GM21390 (cell line): ENCODE results near the gene COLEC11.
"Not testable (repeated sequence)": the region's sequence is repeated elsewhere in the genome, so short reads cannot be mapped to it uniquely, and the experiment has no call there.

Source experiments
- ATAC-seq: cut with Tn5 transposase; IDR thresholded peaks from one replicate; pipeline ENCODE4 v1.9.1; 2021; ENCODE audit not compliant: unreplicated experiment

The COLEC11 gene

DNA sequence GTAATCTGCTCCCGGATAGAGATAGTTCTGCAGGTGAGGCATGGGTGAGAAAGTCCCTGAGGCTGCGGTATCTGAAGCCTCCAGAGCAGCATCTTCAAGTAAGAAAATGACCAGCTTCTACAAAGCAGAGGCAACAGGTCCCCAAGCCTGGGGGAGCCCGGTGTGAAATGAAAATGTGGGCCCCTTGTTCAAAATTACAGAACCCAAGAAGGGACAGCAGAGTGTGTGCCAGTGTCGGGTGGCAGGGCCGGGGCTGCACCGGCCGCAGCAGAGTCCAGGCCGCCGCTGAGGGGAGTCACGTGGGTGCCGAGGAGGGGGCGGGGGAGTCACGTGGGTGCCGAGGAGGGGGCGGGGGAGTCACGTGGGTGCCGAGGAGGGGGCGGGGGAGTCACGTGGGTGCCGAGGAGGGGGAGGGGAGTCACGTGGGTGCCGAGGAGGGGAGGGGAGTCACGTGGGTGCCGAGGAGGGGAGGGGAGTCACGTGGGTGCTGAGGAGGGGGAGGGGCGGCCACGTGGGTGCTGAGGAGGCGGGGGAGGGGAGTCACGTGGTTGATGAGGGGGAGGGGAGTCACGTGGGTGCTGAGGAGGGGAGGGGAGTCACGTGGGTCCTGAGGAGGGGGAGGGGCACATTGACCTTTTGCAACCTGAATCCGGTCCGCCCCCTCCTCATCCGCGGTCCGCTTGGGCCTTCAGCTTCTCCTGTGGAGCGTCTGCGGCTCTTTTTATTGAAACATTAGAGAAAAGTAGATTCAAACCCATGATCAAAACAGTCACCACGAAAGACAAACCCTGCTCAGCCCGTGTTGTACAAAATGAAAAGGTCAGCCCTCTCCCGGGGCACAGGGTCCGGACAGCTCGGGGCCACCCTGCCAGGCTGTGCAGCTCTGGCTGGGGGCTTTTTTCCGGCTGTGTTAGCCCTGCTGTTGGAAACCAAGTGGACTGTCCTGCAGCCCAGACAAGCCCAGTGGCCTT is 10.4 kb downstream of the COLEC11 start:
- ATAC-seq: no peak

DNA sequence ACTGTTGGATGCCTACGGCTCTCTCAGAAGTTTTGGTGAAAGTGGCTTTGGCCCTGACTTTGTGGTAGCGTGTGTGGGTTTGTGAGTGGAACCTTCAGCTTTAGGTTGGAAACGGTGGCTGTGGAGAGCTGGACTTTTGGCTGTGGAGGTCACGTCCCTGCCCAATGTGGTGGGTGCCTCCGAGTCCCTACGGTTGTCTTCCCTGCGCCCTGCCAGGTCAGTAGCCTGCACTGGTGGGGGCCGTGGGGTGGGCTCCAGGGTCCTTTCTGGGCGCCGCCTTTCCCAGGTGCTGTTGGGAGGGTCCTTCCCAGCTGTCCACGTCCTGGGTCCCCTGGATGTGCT is 11.1 kb downstream of the COLEC11 start:
- ATAC-seq: no peak

DNA sequence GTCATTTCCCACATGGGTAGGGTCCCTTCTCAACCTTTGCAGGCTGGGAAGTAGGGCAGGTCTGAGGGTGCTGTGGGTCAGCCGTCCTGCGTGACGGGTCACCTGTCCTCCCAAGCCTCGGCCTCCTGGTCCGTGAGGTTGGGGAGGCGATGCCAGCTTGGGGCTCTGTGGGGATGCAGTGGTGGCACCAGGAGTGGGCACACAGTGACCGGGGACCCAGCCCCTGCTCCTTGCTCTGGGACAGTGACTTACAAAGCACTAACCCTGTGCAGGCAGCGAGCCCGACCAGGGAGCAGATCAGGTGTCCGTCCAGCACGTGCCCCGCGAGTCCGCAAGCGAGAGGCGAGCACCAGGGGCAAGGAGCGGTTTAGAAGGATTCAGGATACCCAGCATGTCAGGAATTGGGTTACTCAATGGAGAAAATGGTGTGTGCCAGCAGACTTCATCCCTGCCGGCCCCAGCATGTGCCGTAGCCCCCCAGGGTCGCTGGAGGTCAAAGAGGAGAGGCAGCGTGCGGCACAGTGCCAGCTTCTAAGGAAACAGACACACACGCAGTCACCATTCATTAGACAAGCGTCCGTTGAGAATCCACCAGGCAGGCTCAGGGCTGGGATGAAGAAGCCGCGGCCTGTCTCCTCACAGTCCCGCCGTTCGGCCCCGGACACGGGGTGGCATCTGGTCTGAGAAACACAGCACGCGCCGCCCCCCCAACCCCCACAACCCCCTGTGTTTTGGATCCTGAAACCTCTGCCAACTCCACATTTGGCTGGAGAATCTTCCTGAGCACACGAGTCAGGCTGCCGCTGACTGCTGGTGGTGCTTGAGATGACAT is 11.7 kb downstream of the COLEC11 start:
- ATAC-seq: no peak

DNA sequence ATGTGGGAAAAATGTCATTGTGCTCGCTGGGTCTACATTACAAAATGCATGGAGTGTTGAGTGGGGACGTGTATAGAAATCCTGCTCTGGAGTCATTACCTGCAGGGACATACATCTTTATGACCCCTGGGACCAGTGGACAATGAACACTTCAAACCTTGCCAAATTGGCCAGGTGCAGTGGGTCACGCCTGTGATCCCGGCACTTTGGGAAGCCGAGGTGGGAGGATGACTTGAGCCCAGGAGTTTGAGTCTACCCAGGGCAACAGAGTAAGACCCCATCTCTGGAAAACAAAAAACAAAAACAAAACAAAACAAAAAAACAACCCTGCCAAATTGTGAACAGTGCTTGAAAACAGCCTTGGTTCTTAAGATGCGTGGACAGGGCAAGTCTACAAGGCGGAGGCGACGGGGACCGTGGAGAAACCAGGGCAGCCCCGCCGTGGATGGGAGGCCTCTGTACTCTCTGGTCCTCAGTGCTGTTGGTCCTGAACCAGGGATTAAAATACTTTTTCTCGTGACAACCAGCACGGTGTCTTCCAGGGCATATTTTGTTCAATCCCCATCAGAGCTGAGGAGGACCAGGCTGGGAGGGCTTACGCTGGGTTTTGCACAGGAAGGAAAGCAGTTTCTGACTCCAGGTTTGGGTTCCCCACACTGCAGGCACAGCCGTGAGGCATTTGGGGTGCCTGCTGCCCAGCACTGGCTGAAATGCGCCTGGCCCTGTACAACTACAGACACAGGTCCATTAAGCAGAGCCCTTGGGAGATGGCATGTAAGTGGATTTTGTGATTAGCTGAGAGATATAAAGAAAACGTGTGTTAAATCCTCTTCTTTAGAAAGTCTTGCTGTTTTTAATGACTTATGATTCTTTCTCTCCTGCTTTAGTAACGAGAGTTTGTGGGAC is 13.7 kb downstream of the COLEC11 start:
- no peak for ATAC-seq

DNA sequence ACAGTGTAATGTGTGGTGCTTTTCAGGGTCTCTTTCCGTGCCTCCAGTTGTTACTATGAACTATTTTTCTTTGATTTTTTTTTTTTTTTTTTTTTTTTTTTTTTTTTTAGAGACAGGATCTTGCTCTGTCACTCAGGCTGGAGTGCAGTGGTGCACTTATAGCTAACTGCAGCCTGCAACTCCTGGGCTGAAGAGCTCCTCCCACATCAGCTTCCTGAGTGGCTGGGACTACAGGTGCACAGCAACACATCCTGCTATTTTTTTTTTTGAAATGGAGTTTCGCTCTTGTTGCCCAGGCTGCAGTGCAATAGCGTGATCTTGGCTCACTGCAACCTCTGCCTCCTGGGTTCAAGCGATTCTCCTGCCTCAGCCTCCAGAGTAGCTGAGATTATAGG is 14.4 kb downstream of the COLEC11 start:
- ATAC-seq: peak; percentile 67

DNA sequence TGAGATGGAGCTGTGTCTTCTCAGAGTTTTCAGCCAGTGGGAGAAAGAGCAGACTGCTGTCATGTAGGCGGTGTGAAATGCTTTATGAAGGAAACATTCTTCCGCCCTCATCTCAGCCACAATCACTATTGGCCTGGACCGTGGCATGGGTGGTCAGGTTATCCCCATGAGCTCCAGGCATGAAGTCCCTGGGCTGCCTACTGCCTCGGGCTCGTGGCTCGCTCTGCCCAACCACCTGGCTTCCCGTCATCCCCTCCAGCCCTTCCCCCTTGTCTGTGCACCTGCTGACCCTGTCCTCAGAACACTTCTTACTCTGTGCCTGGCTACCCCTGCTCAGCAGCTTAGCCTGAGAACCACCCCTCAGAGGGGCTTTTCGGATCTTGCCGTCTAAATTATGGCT is 15.5 kb downstream of the COLEC11 start:
- ATAC-seq: no peak

DNA sequence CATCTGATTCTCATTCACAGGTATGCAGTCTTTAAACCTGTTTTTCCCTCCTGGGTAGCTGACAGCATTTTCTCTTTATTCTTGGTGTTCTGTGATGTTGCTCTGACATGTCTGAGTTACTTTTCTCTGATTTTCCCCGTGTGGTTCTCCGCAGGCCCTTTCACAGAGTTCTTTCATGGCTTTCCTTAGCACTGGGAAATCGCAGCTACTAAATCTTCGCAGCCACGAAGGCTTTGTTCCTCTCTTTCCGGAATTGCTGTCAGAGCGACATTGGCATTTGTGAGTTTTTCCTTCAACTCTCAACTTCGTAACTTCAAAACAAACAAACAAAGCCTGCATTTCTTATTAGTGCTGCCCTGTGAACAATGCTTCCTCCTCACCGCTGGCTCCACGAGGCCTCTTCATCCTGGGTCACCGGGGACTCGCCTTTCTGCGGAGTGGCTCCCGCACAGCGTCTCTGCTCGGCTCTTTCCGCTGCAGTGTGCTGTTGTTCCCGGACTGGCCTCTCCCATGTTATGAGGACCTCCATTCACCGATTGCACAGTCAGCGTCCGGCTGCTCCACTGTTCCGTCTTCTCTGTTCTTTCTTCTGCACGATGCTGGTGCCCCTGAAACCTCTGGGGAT is 16.1 kb downstream of the COLEC11 start:
- no peak for ATAC-seq

DNA sequence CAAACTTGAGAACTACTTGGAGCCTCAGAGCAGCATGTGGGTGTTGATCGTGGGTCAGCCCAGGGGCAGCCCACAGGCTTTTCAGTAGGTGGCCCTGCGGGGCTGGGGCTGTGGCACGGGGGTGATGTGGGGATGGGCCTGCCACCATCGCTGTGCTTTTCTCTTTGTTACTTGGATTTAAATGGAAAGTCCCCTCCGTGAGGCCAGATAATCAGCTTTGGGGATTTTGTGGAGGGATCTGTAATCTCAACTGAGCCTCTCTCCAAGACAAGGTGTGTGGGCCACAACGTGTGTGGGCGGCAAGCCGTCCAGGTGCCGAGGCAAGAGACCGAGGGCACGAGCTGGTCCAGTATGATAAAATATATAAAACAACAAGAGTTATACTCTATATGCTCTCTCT is 16.7 kb downstream of the COLEC11 start:
- no peak for ATAC-seq

DNA sequence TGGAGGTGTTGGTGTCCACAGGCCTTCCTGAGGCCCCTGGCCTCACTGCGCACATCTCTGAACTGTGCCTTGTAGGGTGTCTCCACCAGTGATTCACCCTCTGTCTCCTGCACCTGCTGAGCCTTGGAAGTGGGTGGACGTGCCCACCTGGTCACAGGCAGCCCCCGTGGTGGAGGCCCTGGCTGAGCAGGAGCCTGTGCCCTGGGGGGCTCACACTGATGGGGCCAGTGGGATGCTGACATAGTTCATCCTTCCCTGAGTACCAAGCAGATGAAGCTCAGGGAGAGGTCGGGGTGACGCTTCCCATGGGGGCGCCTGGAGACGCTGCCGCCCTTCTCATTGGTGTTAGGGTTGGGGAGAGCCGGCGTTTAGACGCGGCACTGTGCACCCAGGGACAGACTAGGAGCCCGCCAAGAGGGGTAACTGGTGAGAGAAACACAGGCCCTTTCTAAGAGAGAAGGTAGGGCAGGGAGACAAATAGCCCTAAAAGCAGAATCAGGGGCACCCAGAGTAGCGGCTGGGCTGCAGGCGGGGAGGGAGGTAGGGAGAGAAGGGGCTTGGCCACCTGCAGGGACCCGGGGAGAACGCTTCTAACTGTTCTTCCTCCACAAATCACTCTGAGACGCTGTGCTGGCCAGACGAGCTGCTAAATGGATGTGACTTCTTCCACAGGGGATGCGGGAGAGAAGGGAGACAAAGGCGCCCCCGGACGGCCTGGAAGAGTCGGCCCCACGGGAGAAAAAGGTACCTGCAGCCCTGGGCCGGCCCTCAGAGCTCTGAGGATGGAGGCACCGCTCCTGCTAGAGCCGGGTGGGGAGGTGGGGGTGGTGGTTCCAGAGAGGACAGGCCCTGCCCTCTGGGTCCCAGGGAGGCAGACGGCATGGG is 18.0 kb downstream of the COLEC11 start:
- ATAC-seq: no peak

DNA sequence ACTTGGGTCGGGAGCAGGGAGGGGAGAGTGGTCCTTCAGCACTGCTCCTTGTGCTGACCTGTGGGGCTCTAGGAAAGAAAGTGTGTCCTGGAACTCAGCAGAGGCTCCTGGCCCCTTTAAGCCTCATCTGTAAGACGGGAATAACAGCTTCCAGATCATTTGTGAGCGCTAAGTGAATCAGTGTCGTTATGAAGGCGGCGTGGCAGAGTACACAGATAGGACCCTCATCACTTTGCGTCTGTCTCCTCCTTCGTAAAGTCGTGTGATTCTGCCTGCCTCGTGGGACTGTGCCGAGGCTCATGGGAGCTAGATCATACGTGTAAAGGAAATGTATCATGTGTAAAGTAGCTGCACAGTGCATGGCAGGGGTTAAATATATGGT is 18.6 kb downstream of the COLEC11 start:
- no peak for ATAC-seq

DNA sequence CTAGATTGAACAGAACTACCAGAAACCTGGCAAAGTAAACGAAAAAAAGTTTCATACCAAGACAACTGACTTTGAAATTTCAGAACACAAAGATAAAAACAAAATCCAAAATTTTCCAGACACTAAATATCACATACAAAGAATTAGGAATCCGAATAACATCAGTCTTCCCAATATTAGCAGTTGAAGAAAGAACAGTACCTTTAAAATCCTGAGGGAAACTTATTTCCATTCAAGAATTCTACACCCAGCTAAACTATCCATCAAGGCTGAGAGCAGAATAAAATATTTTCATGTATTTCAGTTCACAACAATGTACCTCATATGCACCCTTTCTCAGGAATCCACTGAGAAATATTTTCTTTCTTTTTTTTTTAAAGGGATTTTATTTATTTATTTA is 19.8 kb downstream of the COLEC11 start:
- not testable (repeated sequence) for ATAC-seq

DNA sequence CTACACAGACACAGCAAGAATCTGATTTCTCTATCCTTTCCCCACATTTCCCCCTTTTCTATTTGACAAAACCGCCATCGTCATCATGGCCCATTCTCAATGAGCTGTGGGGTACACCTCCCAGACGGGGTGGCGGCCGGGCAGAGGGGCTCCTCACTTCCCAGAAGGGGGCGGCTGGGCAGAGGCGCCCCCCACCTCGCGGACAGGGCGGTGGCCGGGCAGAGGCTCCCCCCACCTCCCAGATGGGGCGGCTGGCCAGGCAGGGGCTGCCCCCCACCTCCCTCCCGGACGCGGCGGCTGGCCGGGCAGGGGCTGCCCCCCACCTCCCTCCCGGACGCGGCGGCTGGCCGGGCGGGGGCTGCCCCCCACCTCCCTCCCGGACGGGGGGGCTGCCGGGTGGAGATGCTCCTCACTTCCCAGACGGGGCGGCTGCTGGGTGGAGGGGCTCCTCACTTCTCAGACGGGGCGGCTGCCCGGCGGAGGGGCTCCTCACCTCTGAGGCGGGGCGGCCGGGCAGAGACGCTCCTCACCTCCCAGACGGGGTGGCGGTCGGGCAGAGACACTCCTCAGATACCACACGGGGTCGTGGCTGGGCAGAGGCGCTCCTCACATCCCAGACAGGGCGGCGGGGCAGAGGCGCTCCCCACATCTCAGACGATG is 20.8 kb downstream of the COLEC11 start:
- not testable (repeated sequence) for ATAC-seq

DNA sequence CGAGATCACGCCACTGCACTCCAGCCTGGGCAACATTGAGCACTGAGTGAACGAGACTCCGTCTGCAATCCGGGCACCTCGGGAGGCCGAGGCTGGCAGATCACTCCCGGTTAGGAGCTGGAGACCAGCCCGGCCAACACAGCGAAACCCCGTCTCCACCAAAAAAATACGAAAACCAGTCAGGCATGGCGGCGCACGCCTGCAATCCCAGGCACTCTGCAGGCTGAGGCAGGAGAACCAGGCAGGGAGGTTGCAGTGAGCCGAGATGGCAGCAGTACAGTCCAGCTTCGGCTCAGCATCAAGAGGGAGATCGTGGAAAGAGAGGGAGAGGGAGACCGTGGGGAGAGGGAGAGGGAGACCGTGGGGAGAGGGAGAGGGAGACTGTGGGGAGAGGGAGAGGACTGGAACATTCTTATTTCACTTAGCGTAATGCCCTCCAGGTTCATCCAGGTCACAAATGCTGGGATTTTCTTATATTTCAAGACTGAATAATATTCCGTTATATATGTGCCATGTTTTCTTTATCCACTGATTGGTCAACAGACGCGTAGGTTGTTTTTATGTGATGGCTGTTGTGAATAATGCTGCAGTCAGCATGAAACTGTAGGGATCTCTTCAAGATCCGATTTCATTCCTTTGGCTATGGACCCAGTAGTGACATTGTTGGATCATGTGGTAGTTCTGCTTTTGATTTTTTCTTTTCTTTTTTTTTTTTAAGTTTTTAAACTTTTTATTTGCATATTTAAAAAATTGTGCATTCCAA is 21.7 kb downstream of the COLEC11 start:
- ATAC-seq: not testable (repeated sequence)

DNA sequence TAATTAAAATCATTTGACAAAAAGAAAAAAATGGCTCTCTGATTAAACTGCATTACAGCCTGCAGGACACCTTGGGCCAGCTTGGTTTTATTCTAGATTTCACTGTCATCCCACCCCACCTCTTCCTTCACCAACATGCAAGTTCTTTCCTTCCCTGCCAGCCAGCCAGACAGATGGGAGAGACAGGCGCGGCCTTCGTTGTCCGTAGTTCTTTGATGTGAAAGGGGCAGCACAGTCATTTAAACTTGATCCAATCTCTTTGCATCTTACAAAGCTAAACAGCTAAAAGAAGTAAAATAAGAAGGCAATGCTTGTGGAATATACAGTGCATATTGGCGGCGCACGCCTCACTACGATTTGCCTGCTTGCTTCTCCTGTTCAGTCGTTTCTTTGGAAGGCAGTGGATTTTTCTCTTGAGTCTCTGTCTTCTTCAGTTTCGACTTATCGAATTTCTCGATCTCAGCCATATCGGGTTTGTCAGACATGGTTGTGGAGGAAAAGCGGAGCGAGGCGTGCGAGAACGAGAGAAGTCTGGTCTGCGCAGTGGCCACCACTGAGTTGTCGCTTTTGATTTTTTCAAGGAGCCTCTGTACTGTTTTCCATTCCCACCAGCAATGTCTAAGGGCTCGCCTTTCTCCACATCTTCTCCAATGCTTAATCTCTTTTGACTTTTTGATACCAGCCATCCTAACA is 22.4 kb downstream of the COLEC11 start:
- ATAC-seq: no peak

DNA sequence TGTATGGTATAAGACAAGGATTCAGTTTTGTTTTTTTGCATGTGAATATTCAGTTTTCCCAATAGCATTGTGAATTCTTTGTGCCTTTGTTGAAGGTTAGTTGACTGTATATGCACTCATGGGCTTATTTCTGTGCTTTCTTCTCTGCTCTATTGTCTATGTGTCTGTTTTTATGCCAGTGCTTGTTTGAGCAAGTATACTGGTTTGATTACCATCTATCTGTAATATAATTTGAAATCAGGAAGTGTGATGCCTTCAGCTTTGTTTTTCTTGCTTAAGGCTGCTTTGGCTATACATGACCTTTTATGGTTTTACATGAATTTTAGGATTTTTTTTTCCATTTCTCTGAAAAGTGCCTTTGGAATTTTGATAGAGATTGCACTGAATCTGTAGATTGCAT is 23.5 kb downstream of the COLEC11 start:
- no peak for ATAC-seq

DNA sequence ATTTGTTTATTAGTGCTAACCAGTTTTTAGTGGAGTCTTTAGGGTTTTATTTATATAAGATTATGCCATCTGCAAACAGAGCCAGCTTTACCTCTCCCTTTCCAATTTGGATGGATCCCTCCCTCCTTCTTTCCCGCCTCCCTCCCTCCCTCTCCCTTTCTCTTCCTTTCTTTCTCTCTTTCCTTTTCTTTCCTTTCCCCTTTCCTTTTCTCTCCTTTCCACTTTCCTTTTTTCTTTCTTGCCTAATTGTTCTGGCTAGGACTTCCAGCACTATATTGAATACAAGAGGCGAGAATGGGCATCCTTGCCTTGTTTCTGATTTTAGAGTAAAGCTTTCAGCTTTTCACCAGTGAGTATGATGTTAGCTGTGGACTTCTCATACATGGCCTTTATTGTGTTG is 24.1 kb downstream of the COLEC11 start:
- no peak for ATAC-seq

DNA sequence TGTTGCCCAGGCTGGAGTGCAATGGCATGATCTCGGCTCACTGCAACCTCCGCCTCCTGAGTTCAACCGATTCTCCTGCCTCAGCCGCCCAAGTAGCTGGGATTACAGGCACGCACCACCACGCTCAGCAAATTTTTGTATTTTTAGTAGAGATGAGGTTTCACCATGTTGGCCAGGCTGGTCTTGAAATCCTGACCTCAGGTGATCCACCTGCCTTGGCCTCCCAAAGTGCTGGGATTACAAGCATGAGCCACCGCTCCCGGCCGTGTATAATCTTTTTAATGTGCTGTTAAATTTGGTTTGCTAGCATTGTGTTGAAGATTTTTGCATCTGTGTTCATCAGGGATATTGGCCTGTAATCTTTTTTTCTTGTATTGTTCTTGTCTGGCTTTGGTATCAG is 24.7 kb downstream of the COLEC11 start:
- ATAC-seq: not testable (repeated sequence)

DNA sequence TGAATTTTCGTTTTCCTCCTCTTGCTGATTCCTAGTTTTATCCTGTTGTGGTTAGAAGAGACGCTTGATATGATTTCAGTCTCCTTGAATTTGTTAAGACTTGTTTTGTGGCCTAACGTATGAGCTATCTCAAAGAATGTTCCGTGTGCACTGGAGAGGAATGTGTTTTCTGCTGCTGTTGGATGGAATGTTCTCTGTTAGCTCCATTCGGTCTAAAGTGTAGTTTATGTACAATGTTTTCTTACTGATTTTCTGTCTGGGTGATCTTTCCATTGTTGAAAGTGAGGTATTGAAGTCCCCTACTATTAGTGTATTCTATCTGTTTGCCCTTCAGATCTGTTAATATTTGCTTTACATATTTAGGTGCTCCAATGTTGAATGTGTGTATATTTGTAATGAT is 25.9 kb downstream of the COLEC11 start:
- no peak for ATAC-seq
